ENCODE measurements around the gene CNTNAP5. TPM values are rescaled to one million over a fixed set of nuclear protein-coding genes. Genes with fewer than 3 reads are reported as not detected.
A peak's percentile ranks its signal among the peaks of the same experiment; 100 is the strongest.

Gene CNTNAP5
- total and polyA plus RNA-seq, 7 experiments from 2014 or later: not detected

DNA sequence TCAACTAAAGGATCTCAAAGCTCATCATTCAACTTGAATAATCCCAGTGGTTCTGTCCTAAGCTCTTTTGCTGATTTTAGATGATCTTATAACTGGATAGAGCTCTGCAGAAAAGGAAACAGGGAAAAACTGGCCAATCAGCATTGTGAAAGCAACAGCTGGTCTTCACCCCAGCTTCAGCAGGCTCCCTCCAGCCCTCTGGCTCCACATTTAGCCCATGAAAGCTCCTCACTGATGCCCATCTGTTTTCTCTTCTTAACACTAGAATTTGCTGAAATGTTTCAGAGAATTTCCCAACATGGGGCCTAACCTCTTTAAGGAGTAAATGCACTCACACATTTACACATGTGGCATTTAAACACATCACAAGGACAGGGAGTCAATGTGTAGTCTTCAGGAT lies 223.3 kb downstream of the CNTNAP5 start:
- peaks cover 0 to 13% (median 0%) of the 10 kb centered on the region in 11 donors for H3K9me3 Mint-ChIP-seq
- ChIA-PET POLR2A (no interaction called here), CTCF (interaction anchor here (0.6 kb wide), 1 partner anchor 9 kb away, joined by 4 read pairs; no protein-coding TSS in a partner anchor)
- no peaks in the 10 kb centered on the region for H3K9me3 ChIP-seq (ENCODE audit: control insufficient read depth in 2 of 3, low read length in 3 of 3)
- intact Hi-C loops (cut with micrococcal nuclease): no loop called here
- no peak overlapping the region for H3K4me3 Mint-ChIP-seq
- no peaks in the 10 kb centered on the region for H3K27me3 Mint-ChIP-seq
- no peaks in the 10 kb centered on the region for H3K4me1 Mint-ChIP-seq
- H3K27ac ChIP-seq (ENCODE audit: low read depth, low read length): no peak overlapping the region
- H3K27ac Mint-ChIP-seq: no peak overlapping the region
- H3K27me3 ChIP-seq (ENCODE audit: control insufficient read depth in 2 of 2, insufficient read depth in 2 of 2, low read length in 2 of 2): no peaks in the 10 kb centered on the region
- DNase-seq (no peak), ATAC-seq (no peak)
- no peaks in the 10 kb centered on the region for H3K36me3 ChIP-seq (ENCODE audit: control insufficient read depth in 2 of 3, insufficient read depth in 3 of 3, low read length in 3 of 3)
- H3K4me1 ChIP-seq (ENCODE audit: control insufficient read depth in 2 of 2, insufficient read depth in 2 of 2, low read length in 2 of 2): no peaks in the 10 kb centered on the region
- no peak overlapping the region for H3K4me3 ChIP-seq (ENCODE audit: low read length)
- H3K36me3 Mint-ChIP-seq: no peaks in the 10 kb centered on the region

DNA sequence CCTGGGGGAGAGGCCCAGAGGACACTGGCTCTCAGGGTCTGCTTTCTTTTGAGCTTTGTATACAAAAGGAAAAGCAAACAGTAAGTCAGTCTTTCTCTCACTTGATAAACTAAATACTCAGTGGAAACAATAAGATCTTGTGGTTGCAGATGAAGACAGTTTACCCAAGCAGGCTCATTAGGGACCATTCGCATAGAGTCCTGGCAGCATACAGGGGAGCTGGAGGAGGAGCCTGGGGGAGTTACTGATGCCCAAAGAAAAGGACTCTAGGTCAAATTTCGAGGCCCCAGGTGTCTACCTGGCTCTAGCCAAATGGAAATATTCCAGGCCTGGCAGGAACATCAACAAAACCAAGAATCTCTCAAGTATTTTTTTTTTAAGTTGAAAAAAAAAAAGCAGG lies 225.3 kb downstream of the CNTNAP5 start:
- Histone ChIP-seq H3K9me3 (ENCODE audit: control insufficient read depth in 2 of 3, low read length in 3 of 3) (no peaks in the 10 kb centered on the region), H3K4me3 (ENCODE audit: low read length) (no peak overlapping the region), H3K27ac (ENCODE audit: low read depth, low read length) (no peak overlapping the region), H3K27me3 (ENCODE audit: control insufficient read depth in 2 of 2, insufficient read depth in 2 of 2, low read length in 2 of 2) (no peaks in the 10 kb centered on the region), H3K4me1 (ENCODE audit: control insufficient read depth in 2 of 2, insufficient read depth in 2 of 2, low read length in 2 of 2) (no peaks in the 10 kb centered on the region), H3K36me3 (ENCODE audit: control insufficient read depth in 2 of 3, insufficient read depth in 3 of 3, low read length in 3 of 3) (no peaks in the 10 kb centered on the region)
- DNase-seq (no peak), ATAC-seq (no peak)
- Mint-ChIP-seq H3K36me3 (no peaks in the 10 kb centered on the region), H3K9me3 (peaks cover 0 to 13% (median 0%) of the 10 kb centered on the region in 11 donors), H3K27ac (no peak overlapping the region), H3K27me3 (no peaks in the 10 kb centered on the region), H3K4me3 (no peak overlapping the region), H3K4me1 (no peaks in the 10 kb centered on the region)
- intact Hi-C loops (cut with micrococcal nuclease): no loop called here
- POLR2A ChIA-PET: no interaction called here
- CTCF ChIA-PET: no interaction called here

DNA sequence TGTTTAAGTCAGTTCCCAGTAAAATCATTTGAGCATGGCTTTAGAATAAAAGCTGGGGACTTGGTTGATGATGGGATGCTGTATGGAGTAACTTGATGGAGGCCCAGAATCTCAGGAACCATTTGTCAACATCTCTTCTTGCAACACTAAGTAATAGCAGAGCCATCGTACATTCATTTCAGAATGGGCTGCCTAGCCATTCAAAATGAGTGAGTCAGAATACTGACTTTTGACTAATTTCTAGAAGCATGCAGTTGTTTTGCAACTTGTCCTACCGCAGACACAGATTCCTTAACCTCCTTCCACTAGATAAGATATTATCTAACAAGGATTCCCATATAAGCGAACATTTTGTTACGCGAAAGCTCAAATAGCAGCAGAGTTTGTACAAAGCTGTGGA lies 229.5 kb downstream of the CNTNAP5 start:
- peaks cover 0 to 9% (median 3%) of the 10 kb centered on the region in 11 donors for H3K9me3 Mint-ChIP-seq
- no peaks in the 10 kb centered on the region for H3K4me1 ChIP-seq (ENCODE audit: control insufficient read depth in 2 of 2, insufficient read depth in 2 of 2, low read length in 2 of 2)
- DNase-seq (no peak), ATAC-seq (no peak)
- no peak overlapping the region for H3K27ac ChIP-seq (ENCODE audit: low read depth, low read length)
- no peaks in the 10 kb centered on the region for H3K27me3 Mint-ChIP-seq
- CTCF ChIA-PET: no interaction called here
- no peaks in the 10 kb centered on the region for H3K27me3 ChIP-seq (ENCODE audit: control insufficient read depth in 2 of 2, insufficient read depth in 2 of 2, low read length in 2 of 2)
- H3K4me3 ChIP-seq (ENCODE audit: low read length): no peak overlapping the region
- no peak overlapping the region for H3K4me3 Mint-ChIP-seq
- no peaks in the 10 kb centered on the region for H3K4me1 Mint-ChIP-seq
- no peaks in the 10 kb centered on the region for H3K9me3 ChIP-seq (ENCODE audit: control insufficient read depth in 2 of 3, low read length in 3 of 3)
- POLR2A ChIA-PET: no interaction called here
- no peaks in the 10 kb centered on the region for H3K36me3 ChIP-seq (ENCODE audit: control insufficient read depth in 2 of 3, insufficient read depth in 3 of 3, low read length in 3 of 3)
- H3K36me3 Mint-ChIP-seq: no peaks in the 10 kb centered on the region
- H3K27ac Mint-ChIP-seq: no peak overlapping the region
- intact Hi-C loops (cut with micrococcal nuclease): no loop called here

DNA sequence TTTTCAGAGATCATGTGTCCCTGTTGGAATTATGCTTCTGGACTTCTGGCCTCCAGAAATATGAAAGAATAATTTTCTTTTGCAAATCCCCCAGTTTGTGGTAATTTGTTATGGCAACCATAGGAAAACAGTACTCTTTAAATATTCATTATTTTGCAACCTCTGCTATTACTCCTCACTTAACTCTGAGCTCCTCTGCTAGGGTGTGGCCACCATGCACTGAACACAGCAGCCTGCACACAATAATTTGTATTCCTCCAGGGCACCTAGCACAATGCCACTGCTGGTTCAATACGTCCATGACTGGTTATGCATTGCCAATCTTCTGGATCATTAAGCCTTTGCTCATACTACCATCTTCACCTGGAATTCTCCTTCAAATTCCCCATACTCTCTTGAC lies 232.0 kb downstream of the CNTNAP5 start:
- Histone ChIP-seq H3K27me3 (ENCODE audit: control insufficient read depth in 2 of 2, insufficient read depth in 2 of 2, low read length in 2 of 2) (no peaks in the 10 kb centered on the region), H3K9me3 (ENCODE audit: control insufficient read depth in 2 of 3, low read length in 3 of 3) (no peaks in the 10 kb centered on the region), H3K4me1 (ENCODE audit: control insufficient read depth in 2 of 2, insufficient read depth in 2 of 2, low read length in 2 of 2) (no peaks in the 10 kb centered on the region), H3K27ac (ENCODE audit: low read depth, low read length) (no peak overlapping the region), H3K36me3 (ENCODE audit: control insufficient read depth in 2 of 3, insufficient read depth in 3 of 3, low read length in 3 of 3) (no peaks in the 10 kb centered on the region), H3K4me3 (ENCODE audit: low read length) (no peak overlapping the region)
- ATAC-seq (no peak), DNase-seq (no peak)
- H3K27ac Mint-ChIP-seq: no peak overlapping the region
- CTCF ChIA-PET: no interaction called here
- no peak overlapping the region for H3K4me3 Mint-ChIP-seq
- peaks cover 0 to 8% (median 1%) of the 10 kb centered on the region in 11 donors for H3K9me3 Mint-ChIP-seq
- H3K36me3 Mint-ChIP-seq: no peaks in the 10 kb centered on the region
- POLR2A ChIA-PET: no interaction called here
- no peaks in the 10 kb centered on the region for H3K4me1 Mint-ChIP-seq
- intact Hi-C loops (cut with micrococcal nuclease): no loop called here
- H3K27me3 Mint-ChIP-seq: no peaks in the 10 kb centered on the region

DNA sequence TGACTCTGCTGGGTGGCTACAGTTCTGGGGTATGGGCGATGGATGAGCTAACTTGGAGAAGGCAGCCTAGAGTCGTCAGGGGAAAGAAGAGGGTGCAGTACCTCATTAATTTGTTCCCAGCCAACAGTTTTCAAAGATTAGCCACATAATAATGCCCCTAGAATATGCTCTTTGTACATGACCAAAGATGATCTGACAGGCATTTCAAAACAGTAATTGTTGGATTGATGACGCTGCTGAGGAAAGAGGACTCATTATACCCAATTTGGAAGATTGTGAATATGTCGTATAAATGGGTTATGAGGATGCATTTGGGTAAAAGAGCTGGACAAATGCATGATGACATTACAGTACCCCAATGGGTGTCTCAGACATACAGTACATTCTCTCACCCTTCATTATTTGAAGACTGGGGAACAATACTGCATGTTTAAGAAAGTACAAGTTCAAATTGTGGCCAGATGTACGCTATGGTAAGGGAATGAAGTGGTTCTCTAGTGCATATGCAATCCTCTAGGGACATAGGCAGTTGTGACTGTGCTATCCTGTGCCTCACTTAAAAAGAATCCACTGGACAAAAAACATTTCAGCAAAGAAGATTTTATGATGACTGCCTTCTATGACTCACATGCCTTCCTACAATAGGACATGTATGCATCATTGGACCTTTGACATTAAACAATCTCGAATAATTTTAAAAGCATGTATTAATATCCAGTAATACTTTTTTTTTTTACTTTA lies 233.2 kb downstream of the CNTNAP5 start:
- Mint-ChIP-seq H3K36me3 (no peaks in the 10 kb centered on the region), H3K27me3 (no peaks in the 10 kb centered on the region), H3K27ac (no peak overlapping the region), H3K4me1 (no peaks in the 10 kb centered on the region), H3K9me3 (peaks cover 0 to 8% (median 3%) of the 10 kb centered on the region in 11 donors), H3K4me3 (no peak overlapping the region)
- Histone ChIP-seq H3K9me3 (ENCODE audit: control insufficient read depth in 2 of 3, low read length in 3 of 3) (no peaks in the 10 kb centered on the region), H3K27me3 (ENCODE audit: control insufficient read depth in 2 of 2, insufficient read depth in 2 of 2, low read length in 2 of 2) (no peaks in the 10 kb centered on the region), H3K36me3 (ENCODE audit: control insufficient read depth in 2 of 3, insufficient read depth in 3 of 3, low read length in 3 of 3) (no peaks in the 10 kb centered on the region), H3K4me3 (ENCODE audit: low read length) (no peak overlapping the region), H3K4me1 (ENCODE audit: control insufficient read depth in 2 of 2, insufficient read depth in 2 of 2, low read length in 2 of 2) (no peaks in the 10 kb centered on the region), H3K27ac (ENCODE audit: low read depth, low read length) (no peak overlapping the region)
- DNase-seq (no peak), ATAC-seq (no peak)
- intact Hi-C loops (cut with micrococcal nuclease): no loop called here
- POLR2A ChIA-PET: no interaction called here
- CTCF ChIA-PET: no interaction called here

DNA sequence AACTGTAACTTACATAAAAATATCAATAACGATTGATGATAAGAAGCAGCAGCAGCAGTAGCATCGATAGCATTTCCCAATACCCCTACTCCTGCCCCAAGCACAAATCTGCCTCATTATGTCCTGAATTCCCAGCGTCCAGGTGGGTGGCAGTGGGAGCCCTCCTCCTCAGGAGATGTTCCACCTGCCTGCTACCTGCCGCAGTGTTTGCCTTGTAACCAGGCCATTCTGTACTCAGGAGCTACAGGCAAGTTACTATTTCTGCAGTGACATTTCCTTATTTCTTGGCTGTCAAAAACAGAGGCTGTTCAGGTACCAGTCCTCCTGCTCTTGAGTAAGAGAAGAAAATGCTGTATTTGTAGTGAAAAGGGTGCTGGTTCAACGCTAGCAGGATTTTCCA lies 236.4 kb downstream of the CNTNAP5 start:
- no peak overlapping the region for H3K4me3 Mint-ChIP-seq
- ChIA-PET CTCF (no interaction called here), POLR2A (no interaction called here)
- no peaks in the 10 kb centered on the region for H3K36me3 Mint-ChIP-seq
- H3K27ac ChIP-seq (ENCODE audit: low read depth, low read length): no peak overlapping the region
- H3K36me3 ChIP-seq (ENCODE audit: control insufficient read depth in 2 of 3, insufficient read depth in 3 of 3, low read length in 3 of 3): no peaks in the 10 kb centered on the region
- intact Hi-C loops (cut with micrococcal nuclease): no loop called here
- no peak overlapping the region for H3K4me3 ChIP-seq (ENCODE audit: low read length)
- ATAC-seq (no peak), DNase-seq (no peak)
- H3K27me3 ChIP-seq (ENCODE audit: control insufficient read depth in 2 of 2, insufficient read depth in 2 of 2, low read length in 2 of 2): no peaks in the 10 kb centered on the region
- H3K27me3 Mint-ChIP-seq: no peaks in the 10 kb centered on the region
- H3K4me1 Mint-ChIP-seq: no peaks in the 10 kb centered on the region
- H3K9me3 ChIP-seq (ENCODE audit: control insufficient read depth in 2 of 3, low read length in 3 of 3): no peaks in the 10 kb centered on the region
- H3K9me3 Mint-ChIP-seq: peaks cover 0 to 14% (median 3%) of the 10 kb centered on the region in 11 donors
- no peak overlapping the region for H3K27ac Mint-ChIP-seq
- no peaks in the 10 kb centered on the region for H3K4me1 ChIP-seq (ENCODE audit: control insufficient read depth in 2 of 2, insufficient read depth in 2 of 2, low read length in 2 of 2)

DNA sequence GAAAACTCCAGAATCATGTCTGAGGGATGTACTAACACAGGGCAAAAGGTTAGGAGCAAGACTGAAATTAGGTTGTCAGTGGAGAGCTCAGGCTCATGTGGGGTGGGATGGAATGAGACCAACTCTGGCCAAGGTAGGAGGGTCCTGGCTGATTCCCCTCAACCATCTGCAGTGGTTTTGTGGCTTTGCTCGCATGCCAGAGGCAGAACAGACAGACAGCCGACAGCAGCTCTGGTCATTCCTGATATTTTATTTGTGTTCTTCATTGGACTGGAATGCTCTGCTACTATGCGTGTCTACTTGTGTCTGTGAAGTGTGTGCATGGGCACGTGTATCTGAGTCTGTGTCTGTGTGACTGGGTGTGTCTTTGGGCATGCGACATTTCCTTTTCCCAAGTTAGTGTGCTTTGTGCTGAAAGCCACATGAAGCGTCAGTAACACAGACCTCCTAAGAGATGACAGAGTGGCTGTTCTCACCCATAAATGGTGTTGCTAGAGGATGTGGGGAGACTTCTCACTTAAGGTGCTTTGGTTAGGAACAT lies 239.5 kb downstream of the CNTNAP5 start:
- Histone ChIP-seq H3K27ac (ENCODE audit: low read depth, low read length) (no peak overlapping the region), H3K27me3 (ENCODE audit: control insufficient read depth in 2 of 2, insufficient read depth in 2 of 2, low read length in 2 of 2) (no peaks in the 10 kb centered on the region), H3K4me3 (ENCODE audit: low read length) (no peak overlapping the region), H3K9me3 (ENCODE audit: control insufficient read depth in 2 of 3, low read length in 3 of 3) (no peaks in the 10 kb centered on the region), H3K4me1 (ENCODE audit: control insufficient read depth in 2 of 2, insufficient read depth in 2 of 2, low read length in 2 of 2) (no peaks in the 10 kb centered on the region), H3K36me3 (ENCODE audit: control insufficient read depth in 2 of 3, insufficient read depth in 3 of 3, low read length in 3 of 3) (no peaks in the 10 kb centered on the region)
- H3K27ac Mint-ChIP-seq: no peak overlapping the region
- ChIA-PET CTCF (no interaction called here), POLR2A (no interaction called here)
- intact Hi-C loops (cut with micrococcal nuclease): no loop called here
- H3K4me1 Mint-ChIP-seq: no peaks in the 10 kb centered on the region
- H3K27me3 Mint-ChIP-seq: no peaks in the 10 kb centered on the region
- DNase-seq (no peak), ATAC-seq (peak; percentile 47)
- no peak overlapping the region for H3K4me3 Mint-ChIP-seq
- no peaks in the 10 kb centered on the region for H3K36me3 Mint-ChIP-seq
- peaks cover 0 to 9% (median 3%) of the 10 kb centered on the region in 11 donors for H3K9me3 Mint-ChIP-seq
